Measurements from ENCODE around the gene GRM8.
"Not testable (repeated sequence)": the region's sequence is repeated elsewhere in the genome, so short reads cannot be mapped to it uniquely, and the experiment has no call there.

GRM8 gene

DNA sequence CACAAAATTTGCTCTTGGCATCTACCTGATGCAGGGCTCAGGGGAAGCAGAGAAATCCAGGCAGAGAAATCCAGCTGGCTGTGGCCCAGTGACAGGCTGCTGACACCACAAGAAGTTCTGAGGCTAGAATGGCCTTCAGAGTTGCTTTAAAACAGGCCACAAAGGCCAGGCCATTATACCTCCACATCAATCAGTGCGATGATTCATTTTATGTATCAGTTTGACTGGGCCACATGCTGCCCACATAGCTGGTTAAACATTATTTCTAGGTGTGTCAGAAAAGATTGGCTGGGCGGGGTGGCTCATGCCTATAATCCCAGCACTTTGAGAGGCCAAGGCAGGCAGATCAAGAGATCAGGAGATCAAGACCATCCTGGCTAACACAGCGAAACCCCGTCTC is 341.1 kb downstream of the GRM8 start:
- not testable (repeated sequence) for DNase-seq (ENCODE audit: low read depth, low spot score)

DNA sequence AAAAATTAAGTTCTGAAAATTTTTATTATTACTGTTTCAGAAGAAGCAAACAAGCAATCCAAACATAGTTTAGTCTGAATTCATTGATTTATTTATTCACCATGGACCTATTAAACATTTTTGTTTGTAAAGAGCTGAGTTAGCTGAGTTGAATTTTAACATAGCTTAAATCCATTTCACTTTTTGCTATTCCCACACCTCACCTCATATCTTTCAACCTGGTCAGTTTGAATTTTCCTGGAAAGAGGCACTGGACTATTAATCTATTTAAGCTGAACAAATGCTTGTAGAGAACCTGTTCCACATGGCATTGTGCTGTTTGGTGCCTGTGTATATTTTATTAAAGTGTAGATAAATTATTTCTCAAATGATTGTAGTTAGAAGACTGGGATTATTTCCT is 344.2 kb downstream of the GRM8 start:
- DNase-seq (ENCODE audit: low read depth, low spot score): not testable (repeated sequence)

DNA sequence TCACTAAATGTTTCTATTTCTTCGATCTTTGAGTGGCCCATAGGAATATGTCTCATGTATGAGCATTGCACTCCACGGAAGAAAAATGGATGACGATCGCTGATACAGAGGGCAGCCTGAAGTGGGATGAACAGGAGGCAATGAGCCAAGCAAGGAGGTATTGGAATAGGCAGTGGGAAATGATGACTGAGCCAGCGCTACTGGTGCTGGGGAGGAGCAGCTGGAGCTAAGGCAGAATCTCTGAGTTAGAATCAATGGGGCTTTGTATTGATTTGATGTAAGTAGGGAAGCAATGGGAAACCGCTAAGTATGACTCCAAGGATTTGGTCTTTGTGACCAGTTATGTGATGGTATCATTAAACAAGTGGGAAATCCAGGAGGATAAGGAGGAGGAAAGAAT is 345.1 kb downstream of the GRM8 start:
- not testable (repeated sequence) for DNase-seq (ENCODE audit: low read depth, low spot score)

DNA sequence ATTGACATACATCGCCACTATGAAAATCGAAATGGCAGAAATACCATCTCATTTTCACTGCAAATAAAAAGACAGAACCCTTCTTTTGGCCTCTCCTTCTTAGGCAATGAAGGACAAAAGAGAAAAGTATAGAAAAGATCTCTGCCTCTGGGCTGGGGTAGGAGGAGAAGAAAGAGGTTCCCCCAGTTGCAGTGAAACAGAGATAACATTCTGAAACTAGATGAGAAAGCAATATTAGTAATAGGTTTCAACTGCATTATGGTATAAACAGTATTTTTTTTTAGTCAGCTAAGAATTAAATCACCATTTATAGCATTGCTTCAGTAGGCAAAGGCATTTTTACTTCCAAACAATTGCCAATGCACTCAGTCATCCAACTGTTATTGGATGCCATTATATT is 347.5 kb downstream of the GRM8 start:
- not testable (repeated sequence) for DNase-seq (ENCODE audit: low read depth, low spot score)

DNA sequence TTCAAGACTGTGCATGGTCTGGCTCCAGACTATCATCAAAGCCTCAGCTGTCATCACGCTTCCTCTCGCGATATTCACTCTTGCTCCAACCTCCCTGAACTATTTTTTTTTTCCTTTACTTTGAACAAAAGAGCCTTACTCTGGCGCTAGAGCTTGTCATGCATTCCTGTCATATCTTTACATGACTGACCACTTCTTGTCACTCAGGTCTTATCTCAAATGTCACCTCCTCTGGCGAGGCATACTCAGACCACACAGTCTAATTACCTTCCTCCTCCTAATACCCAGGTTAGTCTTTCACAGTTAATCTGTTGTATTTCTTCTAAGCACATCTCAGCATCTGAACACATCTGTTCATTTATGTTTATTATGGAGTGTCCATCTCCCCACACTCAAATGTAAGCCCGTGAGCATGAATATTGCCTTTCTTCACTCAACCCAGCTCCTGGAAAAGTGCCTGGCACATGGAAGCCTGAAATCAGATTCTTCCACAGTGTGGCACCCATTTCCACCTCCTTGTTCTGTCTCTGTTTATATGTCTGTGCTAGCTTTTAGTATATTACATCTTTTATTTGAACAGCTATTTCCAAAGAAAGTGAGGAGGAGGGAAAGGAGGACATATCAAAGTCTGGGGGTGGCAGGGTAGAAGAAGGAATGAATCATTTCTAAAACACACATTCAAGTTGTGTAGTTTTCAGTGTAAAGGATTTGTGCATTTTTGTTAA is 351.5 kb downstream of the GRM8 start:
- not testable (repeated sequence) for DNase-seq (ENCODE audit: low read depth, low spot score)

DNA sequence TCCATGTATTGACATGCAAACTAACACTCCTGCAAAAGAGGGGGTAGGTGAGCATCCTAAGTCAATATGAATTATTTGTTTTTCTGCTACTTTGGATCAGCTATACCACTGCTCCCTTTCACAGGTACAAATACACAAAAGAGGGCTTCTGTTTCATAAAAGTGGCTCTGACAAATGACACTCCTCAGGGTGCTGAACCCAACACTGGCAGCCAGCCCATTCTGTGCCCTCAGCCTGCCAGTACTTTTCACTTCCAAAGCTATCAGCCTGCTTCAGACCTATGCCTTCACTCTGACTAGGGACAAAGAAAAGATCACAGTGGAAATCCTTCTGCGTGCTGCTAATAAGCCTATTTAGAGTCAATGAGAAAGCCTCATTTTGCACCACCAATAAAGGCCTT is 364.8 kb downstream of the GRM8 start:
- not testable (repeated sequence) for DNase-seq (ENCODE audit: low read depth, low spot score)

DNA sequence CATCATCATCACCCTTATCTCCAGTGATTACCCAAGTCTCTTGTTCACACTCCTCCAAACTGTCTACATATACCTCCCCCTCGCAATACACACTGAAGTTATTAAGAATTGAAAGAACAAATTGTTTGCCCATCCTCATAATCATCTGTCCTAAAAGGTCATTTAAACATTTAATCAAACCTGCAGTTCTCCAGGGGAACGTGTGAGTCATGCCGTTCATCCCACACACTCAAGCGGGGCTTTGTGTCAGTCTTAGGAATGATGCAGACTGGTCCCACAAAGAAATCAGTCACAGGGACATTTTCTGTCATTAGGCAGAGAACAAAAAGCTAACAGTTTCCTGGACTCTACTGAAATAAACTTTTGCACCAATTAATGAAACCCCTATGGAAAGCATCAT is 365.2 kb downstream of the GRM8 start:
- not testable (repeated sequence) for DNase-seq (ENCODE audit: low read depth, low spot score)

DNA sequence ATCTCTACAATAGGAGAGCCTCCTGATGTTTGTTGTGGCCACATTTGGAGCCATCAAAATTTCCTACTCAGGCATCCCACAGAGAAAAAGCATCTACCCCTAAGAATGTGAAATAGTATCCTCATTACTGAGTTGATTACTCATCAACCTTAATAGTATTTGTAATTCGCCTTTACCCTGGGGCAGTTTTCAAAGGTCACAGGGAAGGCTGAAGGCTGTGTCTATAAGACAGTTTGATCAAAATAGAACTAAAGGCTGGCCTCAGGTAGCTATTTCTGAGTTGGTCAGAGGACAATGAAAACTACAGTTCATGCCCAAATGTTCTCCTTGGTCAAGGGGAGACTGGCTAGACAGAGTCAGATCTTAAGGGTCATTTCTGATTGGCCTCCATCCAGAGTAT is 370.0 kb downstream of the GRM8 start:
- DNase-seq (ENCODE audit: low read depth, low spot score): not testable (repeated sequence)

DNA sequence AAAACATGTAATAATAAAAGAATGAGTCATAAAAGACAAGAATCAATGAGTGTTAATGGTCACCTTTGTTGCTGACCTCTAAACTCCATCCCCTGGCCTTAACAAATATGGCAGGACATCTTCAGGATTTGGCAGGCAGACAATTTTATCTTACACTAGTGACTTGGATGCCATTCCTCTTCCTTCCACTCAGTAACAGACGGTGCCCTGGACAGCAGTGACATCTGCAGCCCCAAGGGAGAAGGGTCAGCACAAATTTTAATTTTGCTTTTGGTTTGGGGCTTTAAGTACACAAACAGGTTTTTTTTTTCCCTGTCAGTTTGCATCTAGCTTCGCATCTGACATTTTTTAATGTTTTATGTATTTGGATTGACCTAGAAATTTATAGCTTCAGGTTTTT is 370.8 kb downstream of the GRM8 start:
- not testable (repeated sequence) for DNase-seq (ENCODE audit: low read depth, low spot score)

DNA sequence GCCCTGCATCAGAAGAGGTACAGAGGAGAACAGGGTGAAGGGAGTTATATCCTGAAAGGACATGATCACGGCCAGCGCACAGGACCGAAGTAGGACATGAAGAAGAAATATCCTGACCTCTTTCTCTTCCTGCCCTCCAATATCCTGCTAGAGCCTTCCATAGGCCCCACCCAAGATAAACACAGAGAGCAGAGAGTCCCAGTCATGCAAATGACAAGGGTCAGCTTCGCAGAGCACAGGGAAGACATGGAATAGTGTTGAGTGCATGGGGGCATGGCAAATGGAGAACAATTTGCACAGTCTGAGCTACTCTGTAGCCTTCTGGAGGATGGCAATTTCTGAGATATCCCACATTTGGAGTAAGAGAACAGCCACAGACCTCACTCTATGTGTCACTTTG is 371.4 kb downstream of the GRM8 start:
- DNase-seq (ENCODE audit: low read depth, low spot score): no peak

DNA sequence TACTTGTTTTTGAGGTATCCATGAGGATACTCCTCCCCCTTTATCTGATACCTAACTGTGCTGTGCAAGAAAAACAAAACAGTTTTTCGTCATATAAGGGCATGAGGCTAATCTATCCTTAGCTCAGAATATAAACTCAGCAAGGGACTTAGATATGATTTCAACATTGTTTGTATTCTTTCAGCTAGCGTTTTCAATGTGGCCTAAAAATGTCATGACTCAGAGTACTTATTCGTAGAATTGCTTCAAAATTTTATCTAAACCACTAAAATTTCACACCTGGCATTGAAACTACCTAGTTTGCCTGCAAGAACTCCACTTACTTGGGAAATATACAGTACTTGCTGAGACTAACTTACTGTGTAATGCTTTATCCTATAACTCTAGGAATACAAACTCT is 376.2 kb downstream of the GRM8 start:
- DNase-seq (ENCODE audit: low read depth, low spot score): not testable (repeated sequence)

DNA sequence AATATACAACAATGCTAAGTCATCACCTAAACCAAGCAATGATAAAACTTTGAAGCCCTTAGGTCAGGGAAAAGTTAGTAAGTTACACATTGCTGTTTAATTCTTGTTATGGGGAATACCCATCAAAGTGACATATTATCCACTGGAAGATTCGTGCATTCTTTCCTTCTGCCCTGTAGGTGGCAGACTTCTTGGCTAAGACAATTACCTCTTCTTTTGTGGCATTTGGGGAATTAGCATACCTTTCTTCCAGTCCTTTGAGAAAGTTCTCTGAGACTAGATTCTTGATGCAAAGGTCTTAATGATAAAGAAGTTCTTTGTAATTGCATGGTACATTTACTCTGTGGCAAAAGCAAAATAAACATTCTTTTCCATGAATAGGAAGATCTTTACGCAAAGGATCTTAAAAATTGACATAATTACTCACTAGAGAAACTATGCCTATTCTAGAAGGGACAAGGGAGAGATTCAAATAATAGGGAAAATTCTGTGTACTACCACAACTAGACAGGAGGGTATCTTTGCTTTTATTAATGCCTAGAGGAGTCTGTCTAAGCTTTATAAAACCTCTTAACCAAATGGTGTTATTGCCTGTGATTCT is 395.9 kb downstream of the GRM8 start:
- DNase-seq (ENCODE audit: low read depth, low spot score): no peak

DNA sequence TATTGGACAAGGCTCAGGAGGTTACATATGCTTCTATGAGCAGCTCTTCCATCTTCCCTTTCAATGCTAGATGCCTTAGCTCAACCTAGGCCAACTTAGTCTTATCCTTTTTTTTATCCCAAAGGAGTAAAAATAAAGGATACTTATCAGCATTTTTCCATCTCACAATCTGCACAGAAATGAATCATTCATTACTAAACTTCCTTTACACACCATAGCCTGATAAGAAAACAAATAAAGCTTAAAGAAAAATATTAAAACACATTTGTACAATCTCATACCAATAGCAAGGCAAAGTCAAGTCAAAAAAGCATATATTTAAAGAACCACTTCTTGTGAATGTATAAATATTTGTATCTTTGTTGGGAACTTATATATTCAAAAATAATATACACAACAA is 407.4 kb downstream of the GRM8 start:
- no peak for DNase-seq (ENCODE audit: low read depth, low spot score)

DNA sequence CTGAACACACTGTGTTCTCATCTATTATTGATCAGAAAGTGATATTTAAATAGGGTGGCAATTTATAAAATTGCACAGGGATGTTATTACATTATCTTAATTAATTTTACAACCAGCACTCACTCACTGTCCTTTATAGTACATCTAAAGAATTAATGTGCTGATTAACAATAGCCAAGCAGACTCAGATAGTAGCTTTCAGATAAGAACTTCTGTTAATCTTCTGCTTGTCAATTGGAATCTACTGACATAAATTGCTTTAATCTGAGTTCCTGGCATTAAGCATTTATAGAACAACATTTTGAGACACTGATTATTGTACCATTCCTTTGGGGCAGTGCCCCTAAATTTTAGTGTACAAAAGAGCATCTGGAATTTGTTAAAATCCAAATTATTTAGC is 408.9 kb downstream of the GRM8 start:
- no peak for DNase-seq (ENCODE audit: low read depth, low spot score)

DNA sequence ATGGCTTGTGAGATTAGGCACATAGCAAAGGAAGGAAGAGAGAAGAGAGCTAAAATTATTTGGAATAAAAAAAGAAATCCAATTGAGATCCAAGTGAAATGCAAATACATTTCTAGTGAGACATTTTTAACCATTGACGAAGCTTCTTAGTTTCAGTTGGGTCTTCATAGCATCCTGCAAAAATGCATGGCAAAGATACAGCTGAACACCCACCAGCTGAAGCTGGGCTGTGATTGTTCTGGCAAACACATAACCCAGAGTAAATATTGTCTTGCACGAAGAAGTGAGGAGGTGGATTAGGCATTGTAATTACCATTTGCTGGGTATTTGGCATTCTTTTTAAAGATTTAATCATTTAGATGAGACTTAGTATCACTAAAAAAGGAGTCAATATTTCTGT is 409.4 kb downstream of the GRM8 start:
- no peak for DNase-seq (ENCODE audit: low read depth, low spot score)

DNA sequence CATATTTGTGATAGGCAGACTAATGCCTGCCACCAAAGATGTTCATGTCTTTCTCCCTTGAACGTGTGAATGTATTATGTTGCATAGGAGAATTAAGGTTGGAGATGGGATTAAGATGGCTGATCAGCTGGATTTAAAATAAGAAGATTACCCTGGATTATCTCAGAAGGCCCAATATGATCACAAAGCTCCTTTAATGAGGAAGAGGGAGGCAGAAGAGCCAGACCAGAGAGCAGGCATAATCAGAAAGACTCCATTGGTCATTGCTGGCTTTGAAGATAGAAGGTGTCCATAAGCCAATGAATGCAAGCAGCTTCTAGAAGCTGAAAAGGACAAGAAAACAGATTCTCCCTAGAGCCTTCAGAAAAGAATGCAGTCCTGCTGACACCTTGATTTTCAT is 410.3 kb downstream of the GRM8 start:
- no peak for DNase-seq (ENCODE audit: low read depth, low spot score)

DNA sequence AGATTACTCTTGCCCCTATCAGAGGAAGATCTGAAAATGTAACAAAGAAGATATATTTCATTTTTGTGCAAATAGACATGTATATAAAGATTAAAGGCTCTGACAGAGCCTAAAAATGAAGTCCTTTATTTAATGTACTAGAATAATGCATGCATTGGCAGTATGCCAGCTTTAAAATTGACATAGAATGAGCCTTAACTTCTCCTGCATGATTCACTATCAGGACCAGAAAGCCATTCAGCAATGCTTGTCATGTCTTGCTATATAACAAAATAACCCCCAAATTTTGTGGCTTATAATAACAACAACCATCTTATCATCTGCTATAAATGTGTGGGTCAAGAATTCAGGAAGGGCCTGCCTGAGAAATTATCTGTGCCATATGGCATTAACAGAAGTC is 411.9 kb downstream of the GRM8 start:
- DNase-seq (ENCODE audit: low read depth, low spot score): no peak

DNA sequence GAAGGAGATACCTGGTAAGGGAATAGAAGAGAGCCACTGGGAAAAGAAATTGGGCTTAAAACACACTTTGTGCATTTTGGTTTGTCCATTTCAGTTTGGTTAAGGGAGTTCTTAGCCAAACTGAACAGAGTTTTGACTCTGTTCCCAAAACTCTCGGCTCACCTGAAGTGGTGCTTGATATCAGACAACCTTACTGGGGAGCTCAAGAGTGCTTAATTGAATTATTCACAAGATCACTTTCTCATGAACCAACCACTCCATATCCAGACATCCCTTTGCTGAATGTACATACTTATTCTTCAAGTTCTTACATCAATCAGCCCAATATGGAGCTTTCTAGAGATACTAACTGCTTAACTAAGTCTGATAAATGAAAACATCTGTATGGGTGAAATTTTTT is 413.1 kb downstream of the GRM8 start:
- DNase-seq (ENCODE audit: low read depth, low spot score): no peak

DNA sequence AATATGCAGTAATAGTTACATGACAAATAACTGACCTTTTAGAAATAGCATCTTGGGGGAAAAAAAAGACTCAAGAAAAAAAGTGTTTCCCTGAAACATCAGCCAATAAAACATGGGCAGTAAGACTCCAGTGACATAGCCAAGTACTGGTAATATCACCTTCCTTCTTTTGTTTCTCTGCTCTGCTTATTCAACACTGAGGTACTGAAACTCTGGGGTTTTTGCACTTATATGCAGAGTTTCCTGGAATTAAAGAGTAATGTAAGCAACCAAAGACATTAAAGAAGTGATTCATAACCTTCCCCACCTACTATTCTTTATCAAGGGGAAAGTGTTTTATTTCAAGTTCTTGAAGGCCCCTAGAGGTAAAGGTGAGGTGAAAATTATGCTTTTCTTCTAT is 414.5 kb downstream of the GRM8 start:
- DNase-seq (ENCODE audit: low read depth, low spot score): no peak

DNA sequence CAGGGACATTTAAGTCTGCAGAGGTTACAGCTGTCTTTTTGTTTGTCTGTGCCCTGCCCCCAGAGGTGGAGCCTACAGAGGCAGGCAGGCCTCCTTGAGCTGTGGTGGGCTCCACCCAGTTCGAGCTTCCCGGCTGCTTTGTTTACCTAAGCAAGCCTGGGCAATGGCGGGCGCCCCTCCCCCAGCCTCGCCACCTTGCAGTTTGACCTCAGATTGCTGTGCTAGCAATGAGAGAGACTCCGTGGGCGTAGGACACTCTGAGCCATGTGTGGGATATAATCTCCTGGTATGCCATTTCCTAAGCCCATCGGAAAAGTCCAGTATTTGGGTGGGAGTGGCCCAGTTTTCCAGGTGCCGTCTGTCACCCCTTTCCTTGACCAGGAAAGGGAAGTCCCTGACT is 421.5 kb downstream of the GRM8 start:
- DNase-seq (ENCODE audit: low read depth, low spot score): not testable (repeated sequence)

DNA sequence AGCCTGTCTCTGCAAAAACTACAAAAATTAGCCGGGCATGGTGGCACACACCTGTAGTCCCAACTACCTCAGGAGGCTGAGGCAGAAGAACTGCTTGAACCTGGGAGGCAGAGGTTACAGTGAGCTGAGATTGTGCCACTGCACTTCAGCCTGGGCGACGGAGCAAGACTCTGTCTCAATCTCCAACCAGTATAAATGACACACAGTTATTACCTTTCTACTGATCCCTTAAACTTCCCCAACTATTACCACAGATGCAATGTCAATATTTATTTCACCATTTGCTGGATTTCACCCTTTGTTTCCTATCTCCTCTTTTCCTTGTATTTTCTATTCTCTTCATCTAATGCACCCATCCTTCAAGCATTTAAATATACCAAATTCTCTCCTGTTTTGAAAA is 431.8 kb downstream of the GRM8 start:
- no peak for DNase-seq (ENCODE audit: low read depth, low spot score)

DNA sequence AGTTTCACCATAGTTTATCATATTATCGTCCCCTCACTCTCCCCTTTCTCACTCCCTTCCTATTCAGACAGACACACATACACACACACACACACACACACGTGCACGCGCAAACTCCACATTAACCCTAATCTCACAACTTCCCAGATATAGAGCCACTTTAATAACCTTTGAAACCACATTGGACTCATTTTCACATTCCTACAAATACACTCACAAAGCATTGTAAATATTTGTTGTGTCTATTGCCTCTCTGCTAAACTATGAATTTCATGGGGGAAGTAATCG is 433.6 kb downstream of the GRM8 start:
- no peak for DNase-seq (ENCODE audit: low read depth, low spot score)

DNA sequence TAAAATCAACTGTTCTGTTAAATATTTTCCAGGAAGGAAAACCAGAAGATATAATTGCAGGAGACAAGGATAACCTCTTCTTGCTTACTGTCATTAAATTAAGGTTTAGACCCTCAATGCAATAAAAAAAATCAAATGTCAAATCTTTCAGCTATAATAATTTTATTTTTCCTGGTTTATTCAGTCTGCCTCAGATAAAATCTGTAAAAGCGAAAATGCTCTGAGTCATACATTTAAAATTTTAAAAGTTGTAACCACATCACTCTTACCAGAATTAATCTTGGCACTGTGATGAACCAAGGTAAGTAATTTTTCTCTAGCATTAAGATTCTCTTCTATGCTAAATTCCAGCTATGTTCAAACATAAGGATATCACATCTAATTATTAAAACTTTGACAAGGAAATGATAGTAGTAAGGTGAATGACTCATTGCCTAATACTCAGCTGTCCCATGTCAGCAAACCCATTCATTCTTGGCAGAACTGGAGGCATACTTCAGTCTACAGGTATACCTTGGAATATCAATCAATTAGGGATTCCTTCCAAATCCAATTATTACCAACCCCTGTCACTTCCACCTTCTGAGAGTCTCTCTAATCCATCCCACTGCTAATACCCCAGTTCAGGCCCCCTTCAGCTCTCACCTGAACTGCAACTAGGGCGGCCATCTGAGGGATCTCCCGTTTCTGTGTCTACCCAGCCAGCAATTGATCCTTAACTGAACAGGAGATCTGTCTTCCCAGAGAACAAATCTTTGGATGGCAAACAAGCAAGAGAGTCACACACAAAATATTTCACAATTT is 434.1 kb downstream of the GRM8 start:
- DNase-seq (ENCODE audit: low read depth, low spot score): no peak

Measured in activated naive CD8-positive, alpha-beta T cell treated with anti-CD3 and anti-CD28 coated beads, Interleukin-2, amount 50 U/mL, for 16 hours (primary cell).